A673 (cell line): Measurements from ENCODE around the gene HSD17B2.

Experiments used
- EZH2 ChIP-seq: fragments of 200-600 bp; sonication (generic); IDR thresholded peaks from 2 replicates; pipeline ENCODE4 v1.6.1; 2017; ENCODE audit warnings: borderline replicate concordance, low read depth, mild to moderate bottlenecking, mixed read lengths, antibody characterized with exemption, low read length; ENCODE audit not compliant: poor library complexity, severe bottlenecking
- TF ChIP-seq, protein P1 (sequence below): fragments of 300-800, 200-600 bp; sonication (generic); conservative IDR thresholded peaks from 2 replicates; pipeline ENCODE4 v1.5.1; 2017; ENCODE audit warnings: low read depth, mild to moderate bottlenecking, antibody characterized with exemption, low read length, moderate library complexity, mixed read lengths

DNA sequence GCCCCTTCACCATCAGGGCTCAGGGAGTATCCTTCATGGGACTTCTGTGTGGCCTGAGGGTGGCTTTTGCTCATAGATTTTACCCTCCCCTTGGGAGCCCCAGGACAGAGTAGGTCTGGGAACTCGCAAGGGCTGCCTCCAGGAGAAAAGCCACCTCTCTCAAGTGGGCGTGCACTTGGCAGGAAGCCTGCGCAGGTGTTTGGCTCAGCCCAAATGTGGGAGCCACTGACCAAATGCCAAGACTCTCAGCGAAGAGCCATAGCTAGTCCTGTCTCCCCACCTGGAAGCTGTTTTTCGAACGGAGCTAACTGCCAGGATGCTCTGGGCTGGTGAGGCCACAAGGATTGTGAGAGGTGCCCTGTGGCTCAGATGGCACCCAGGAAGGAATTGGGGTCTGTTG is 2.0 kb upstream of the HSD17B2 start:
- TF ChIP-seq EZH2: no peak
- TF ChIP-seq, protein P1, sequence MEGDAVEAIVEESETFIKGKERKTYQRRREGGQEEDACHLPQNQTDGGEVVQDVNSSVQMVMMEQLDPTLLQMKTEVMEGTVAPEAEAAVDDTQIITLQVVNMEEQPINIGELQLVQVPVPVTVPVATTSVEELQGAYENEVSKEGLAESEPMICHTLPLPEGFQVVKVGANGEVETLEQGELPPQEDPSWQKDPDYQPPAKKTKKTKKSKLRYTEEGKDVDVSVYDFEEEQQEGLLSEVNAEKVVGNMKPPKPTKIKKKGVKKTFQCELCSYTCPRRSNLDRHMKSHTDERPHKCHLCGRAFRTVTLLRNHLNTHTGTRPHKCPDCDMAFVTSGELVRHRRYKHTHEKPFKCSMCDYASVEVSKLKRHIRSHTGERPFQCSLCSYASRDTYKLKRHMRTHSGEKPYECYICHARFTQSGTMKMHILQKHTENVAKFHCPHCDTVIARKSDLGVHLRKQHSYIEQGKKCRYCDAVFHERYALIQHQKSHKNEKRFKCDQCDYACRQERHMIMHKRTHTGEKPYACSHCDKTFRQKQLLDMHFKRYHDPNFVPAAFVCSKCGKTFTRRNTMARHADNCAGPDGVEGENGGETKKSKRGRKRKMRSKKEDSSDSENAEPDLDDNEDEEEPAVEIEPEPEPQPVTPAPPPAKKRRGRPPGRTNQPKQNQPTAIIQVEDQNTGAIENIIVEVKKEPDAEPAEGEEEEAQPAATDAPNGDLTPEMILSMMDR: no peak
